ENCODE measurements around the gene AGFG2. TPM values are rescaled to one million over a fixed set of nuclear protein-coding genes. Genes with fewer than 3 reads are reported as not detected.

Gene AGFG2
- total RNA-seq, 1 donor from 2014 or later = 48.6 TPM

DNA sequence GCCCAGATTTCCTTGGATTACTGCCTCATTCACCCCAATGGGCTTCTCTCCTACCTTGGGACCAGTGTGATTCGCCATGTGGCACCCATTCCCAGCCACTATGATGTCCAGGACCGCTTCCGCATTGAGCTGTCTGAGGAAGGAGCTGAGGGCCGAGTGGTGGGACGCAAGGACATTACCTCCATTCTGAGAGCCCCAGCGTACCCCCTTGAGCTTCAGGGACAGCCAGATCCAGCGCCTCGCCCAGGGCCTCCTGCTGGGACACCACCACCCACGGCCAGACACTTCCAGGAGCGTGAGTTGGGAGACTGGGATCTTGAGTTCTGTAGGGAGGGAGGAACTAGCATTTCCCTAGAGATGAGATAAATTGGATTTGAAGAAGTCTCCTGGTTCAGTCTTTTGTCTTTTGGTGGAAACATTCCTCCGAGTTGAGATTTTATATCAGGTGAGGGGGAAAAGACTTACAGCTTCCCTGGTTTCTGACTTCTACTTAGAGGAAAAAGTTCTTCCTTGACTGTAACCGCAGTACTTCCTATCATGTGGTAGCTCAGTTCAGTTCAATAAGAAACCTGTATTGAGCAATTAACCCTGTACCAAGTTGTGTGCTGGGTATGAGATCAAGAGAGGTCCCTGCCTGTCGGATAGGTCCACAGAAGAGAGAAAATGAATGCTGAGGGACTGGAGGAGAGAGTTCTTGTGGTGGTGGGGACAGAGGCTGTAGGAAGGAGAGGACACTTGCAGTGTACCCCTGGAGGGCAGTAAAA is 74.6 kb downstream of the AGFG2 start:
- peak overlapping the region; percentile 88 for H3K4me3 Mint-ChIP-seq (ENCODE audit: unreplicated experiment)
- peaks cover 7% of the 10 kb centered on the region for H3K36me3 Mint-ChIP-seq (ENCODE audit: low read depth, unreplicated experiment)
- no peak for DNase-seq (ENCODE audit: low spot score)
- H3K27me3 Mint-ChIP-seq (ENCODE audit: unreplicated experiment) = no peaks in the 10 kb centered on the region
- TF ChIP-seq, protein P1, sequence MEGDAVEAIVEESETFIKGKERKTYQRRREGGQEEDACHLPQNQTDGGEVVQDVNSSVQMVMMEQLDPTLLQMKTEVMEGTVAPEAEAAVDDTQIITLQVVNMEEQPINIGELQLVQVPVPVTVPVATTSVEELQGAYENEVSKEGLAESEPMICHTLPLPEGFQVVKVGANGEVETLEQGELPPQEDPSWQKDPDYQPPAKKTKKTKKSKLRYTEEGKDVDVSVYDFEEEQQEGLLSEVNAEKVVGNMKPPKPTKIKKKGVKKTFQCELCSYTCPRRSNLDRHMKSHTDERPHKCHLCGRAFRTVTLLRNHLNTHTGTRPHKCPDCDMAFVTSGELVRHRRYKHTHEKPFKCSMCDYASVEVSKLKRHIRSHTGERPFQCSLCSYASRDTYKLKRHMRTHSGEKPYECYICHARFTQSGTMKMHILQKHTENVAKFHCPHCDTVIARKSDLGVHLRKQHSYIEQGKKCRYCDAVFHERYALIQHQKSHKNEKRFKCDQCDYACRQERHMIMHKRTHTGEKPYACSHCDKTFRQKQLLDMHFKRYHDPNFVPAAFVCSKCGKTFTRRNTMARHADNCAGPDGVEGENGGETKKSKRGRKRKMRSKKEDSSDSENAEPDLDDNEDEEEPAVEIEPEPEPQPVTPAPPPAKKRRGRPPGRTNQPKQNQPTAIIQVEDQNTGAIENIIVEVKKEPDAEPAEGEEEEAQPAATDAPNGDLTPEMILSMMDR (IDR thresholded peaks at IDR 0.05; ENCODE audit: unreplicated experiment) = no peak
- peaks cover 13% of the 10 kb centered on the region for H3K4me1 Mint-ChIP-seq (ENCODE audit: unreplicated experiment)
- no peak overlapping the region for H3K27ac Mint-ChIP-seq (ENCODE audit: unreplicated experiment)
- no peaks in the 10 kb centered on the region for H3K9me3 Mint-ChIP-seq (ENCODE audit: unreplicated experiment)

DNA sequence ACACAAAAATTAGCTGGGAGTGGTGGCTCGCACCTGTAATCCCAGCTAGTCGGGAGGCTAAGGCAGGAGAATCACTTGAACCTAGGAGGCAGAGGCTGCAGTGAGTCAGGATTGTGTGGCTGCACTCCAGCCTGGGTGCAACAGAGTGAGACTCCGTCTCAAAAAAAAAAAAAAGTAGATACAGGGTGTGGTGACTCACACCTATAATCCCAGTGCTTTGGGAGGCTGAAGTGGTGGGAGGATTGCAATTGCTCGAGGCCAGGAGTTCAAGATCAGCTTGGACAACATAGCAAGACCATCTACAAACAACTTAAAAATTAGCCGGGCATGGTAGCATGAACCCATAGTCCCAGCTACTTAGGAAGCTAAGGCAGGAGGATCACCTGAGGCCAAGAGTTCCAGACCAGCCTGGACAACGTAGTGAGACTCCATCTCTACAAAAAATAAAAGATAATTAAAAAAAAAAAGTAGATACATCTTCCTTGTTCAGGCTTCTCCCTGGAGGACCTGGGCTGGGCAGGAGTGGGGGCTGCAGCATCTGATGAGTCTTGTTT is 75.4 kb downstream of the AGFG2 start:
- no peak for DNase-seq (ENCODE audit: low spot score)
- Mint-ChIP-seq H3K27ac (ENCODE audit: unreplicated experiment) (no peak overlapping the region), H3K4me3 (ENCODE audit: unreplicated experiment) (no peak overlapping the region), H3K36me3 (ENCODE audit: low read depth, unreplicated experiment) (peaks cover 7% of the 10 kb centered on the region), H3K27me3 (ENCODE audit: unreplicated experiment) (no peaks in the 10 kb centered on the region), H3K4me1 (ENCODE audit: unreplicated experiment) (peaks cover 13% of the 10 kb centered on the region), H3K9me3 (ENCODE audit: unreplicated experiment) (no peaks in the 10 kb centered on the region)
- TF ChIP-seq, protein P1 (IDR thresholded peaks at IDR 0.05; ENCODE audit: unreplicated experiment) = no peak

Other genes starting within 250 kb of the AGFG2 start
- not detected for gene SPDYE3, start 231.5 kb upstream of the AGFG2 start, total RNA-seq (ENCODE audit: unreplicated experiment)
- 40.1 TPM for gene PILRB, start 181.1 kb upstream of the AGFG2 start, total RNA-seq (ENCODE audit: unreplicated experiment)
- 4.2 TPM for gene PILRA, start 165.7 kb upstream of the AGFG2 start, total RNA-seq (ENCODE audit: unreplicated experiment)
- gene ZCWPW1, start 110.5 kb upstream of the AGFG2 start, total RNA-seq (ENCODE audit: unreplicated experiment) = 2.2 TPM
- 30.5 TPM for gene MEPCE, start 109.4 kb upstream of the AGFG2 start, total RNA-seq (ENCODE audit: unreplicated experiment)
- 27.3 TPM for gene PPP1R35, start 102.7 kb upstream of the AGFG2 start, total RNA-seq (ENCODE audit: unreplicated experiment)
- 4.3 TPM for gene SPACDR, start 74.9 kb upstream of the AGFG2 start, total RNA-seq (ENCODE audit: unreplicated experiment)
- 94.3 TPM for gene TSC22D4, start 60.0 kb upstream of the AGFG2 start, total RNA-seq (ENCODE audit: unreplicated experiment)
- gene NYAP1, start 55.3 kb upstream of the AGFG2 start, total RNA-seq (ENCODE audit: unreplicated experiment) = 2.2 TPM
- gene SAP25, start 34.7 kb downstream of the AGFG2 start, total RNA-seq (ENCODE audit: unreplicated experiment) = 2.6 TPM
- 89.7 TPM for gene LRCH4, start 46.9 kb downstream of the AGFG2 start, total RNA-seq (ENCODE audit: unreplicated experiment)
- gene FBXO24, start 47.1 kb downstream of the AGFG2 start, total RNA-seq (ENCODE audit: unreplicated experiment) = 1.3 TPM
- gene PCOLCE, start 63.2 kb downstream of the AGFG2 start, total RNA-seq (ENCODE audit: unreplicated experiment) = 4.4 TPM
- gene MOSPD3, start 73.3 kb downstream of the AGFG2 start, total RNA-seq (ENCODE audit: unreplicated experiment) = 31.7 TPM
- 1.0 TPM for gene TFR2, start 102.3 kb downstream of the AGFG2 start, total RNA-seq (ENCODE audit: unreplicated experiment)
- not detected for gene ACTL6B, start 117.2 kb downstream of the AGFG2 start, total RNA-seq (ENCODE audit: unreplicated experiment)
- 336 TPM for gene GNB2, start 134.5 kb downstream of the AGFG2 start, total RNA-seq (ENCODE audit: unreplicated experiment)
- gene GIGYF1, start 155.0 kb downstream of the AGFG2 start, total RNA-seq (ENCODE audit: unreplicated experiment) = 70.6 TPM
- 30.6 TPM for gene POP7, start 166.9 kb downstream of the AGFG2 start, total RNA-seq (ENCODE audit: unreplicated experiment)
- 0.33 TPM for gene EPO, start 181.3 kb downstream of the AGFG2 start, total RNA-seq (ENCODE audit: unreplicated experiment)
- gene ZAN, start 194.4 kb downstream of the AGFG2 start, total RNA-seq (ENCODE audit: unreplicated experiment) = 0.05 TPM